Measurements from ENCODE around the gene TCTN2.

TCTN2 gene

GRCh38 chr12:123690191-123690840, 19.4 kb downstream of the TCTN2 start:
- DNase-seq: no peak

- no peak for DNase-seq
These were observed 25.3 kb downstream of the TCTN2 start for GRCh38 chr12:123696207-123696606.

- DNase-seq: no peak
These were observed 25.7 kb downstream of the TCTN2 start for GRCh38 chr12:123696646-123697045.

DNA sequence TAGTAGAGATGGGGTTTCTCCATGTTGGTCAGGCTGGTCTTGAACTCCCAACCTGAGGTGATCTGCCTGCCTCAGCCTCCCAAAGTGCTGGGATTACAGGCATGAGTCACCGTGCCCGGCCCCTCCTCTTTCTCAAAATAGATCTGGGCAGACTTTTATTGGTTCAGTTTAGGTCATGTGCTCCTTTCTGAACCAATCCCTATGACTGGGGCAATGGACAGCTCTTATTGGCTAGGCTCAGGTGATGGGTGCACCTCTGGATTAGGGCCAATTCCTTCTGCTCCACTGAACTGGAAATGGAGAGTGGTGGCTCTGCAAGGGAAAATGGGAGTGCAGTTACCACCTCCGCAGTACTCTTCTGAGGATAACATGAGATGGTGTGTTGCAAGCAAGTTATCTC, 35.0 kb downstream of the TCTN2 start:
- DNase-seq: no peak

GRCh38 chr12:123707466-123707865, 36.6 kb downstream of the TCTN2 start:
- no peak for DNase-seq

- DNase-seq: peak; percentile 62
These were observed 41.9 kb downstream of the TCTN2 start for GRCh38 chr12:123712780-123713319.

- peak; percentile 69 for DNase-seq
These were observed 42.5 kb downstream of the TCTN2 start for GRCh38 chr12:123713398-123713797.

- DNase-seq: peak; percentile 76
These were observed 43.1 kb downstream of the TCTN2 start for GRCh38 chr12:123713823-123714585.

GRCh38 chr12:123715195-123715594, 44.3 kb downstream of the TCTN2 start:
- no peak for DNase-seq

DNA sequence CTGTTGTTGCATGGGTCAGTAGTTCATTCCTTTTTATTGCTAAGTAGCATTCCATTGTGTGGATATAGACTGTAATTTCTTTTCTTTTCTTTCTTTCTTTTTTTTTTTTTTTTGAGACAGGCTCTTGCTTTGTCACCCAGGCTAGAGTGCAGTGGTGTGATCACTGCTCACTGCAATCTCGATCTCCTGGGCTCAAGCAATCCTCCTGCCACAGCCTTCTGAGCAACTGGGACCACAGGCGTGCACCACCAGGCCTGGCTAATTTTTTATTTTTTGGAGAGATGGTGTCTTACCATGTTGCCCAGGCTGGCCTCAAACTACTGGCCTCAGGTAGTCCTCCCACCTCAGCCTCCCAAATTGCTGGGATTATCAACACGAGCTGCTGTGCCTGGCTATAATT, 46.4 kb downstream of the TCTN2 start:
- DNase-seq: peak; percentile 49

GRCh38 chr12:123720141-123720814, 49.4 kb downstream of the TCTN2 start:
- DNase-seq: peak; percentile 51

GRCh38 chr12:123721245-123721644, 50.3 kb downstream of the TCTN2 start:
- DNase-seq: no peak

GRCh38 chr12:123723011-123723410, 52.1 kb downstream of the TCTN2 start:
- no peak for DNase-seq

DNA sequence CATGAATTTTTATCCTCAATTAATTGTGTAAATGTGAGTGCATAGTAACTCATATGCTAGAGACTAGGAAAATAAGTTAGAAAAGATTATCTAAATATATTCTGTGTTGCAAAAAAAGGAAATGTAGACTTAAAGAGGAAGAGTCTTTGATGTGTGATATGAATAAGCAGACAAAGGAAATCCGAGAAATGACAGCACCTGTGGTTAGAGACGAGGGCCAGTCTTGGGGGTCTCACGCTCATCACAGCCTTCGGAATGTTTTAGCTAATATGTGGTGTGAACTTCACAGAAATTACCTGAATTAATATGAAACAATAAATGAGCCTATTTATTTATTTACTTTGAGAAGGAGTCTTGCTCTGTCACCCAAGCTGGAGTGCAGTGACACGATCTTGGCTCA, 52.9 kb downstream of the TCTN2 start:
- no peak for DNase-seq

GRCh38 chr12:123726244-123726643, 55.3 kb downstream of the TCTN2 start:
- DNase-seq: no peak

- no peak for DNase-seq
These were observed 56.0 kb downstream of the TCTN2 start for GRCh38 chr12:123726962-123727361.

DNA sequence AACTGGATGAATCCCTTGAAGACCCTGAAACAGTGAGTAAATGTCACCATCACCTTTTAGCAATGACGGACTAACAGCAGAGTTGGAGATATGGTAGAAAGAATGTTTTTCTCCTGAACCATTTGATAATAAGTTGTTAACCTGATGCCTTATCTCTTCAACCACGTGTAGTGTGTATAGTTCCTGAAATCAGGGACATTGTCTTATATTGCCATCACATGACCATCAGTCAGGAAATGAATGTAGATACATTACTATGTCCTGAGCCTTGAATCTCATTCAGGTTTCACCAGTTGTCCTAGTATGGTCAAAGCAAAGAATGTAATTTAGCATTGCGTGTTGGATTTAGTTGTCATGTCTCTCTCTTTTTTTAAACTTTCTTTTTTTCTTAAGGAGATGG, 57.0 kb downstream of the TCTN2 start:
- no peak for DNase-seq

DNA sequence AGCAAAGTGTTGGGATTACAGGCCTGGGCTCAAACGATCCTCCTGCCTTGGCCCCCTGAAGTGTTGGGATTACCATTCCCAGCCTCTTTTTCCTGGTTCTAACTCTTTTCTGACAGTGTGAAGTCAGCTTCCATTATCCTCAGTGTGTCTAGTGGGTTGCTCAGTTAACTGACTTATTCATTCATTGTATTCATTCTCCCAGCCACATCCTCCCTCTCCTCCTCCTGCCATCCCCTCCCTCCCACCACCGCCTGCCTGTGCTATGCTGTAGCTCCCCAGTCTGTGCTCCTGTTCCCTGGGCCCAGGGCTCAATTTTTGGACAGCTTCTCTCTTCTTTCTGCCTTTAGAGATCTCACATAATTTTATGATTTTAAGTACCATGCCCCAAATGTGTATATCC, 60.7 kb downstream of the TCTN2 start:
- no peak for DNase-seq

DNA sequence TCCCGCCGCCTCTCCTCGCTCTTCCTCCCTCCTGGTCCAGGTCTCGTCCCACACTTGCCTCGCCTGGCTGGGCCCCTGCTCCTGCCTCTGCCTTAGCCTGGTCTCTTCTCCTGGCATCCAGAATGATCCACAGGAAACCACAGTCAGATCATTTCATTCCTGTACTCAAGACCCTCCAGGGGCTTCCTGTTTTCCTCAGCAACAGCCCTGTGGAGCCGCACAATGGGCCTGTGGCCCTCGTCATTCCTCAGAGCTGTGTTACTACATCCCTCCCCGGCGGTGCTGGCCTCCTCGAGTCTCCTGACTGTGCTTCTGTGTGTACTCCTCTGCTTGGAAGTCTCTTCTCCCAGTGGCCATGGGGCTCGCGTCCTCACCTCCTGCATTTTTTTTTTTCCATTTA, 61.3 kb downstream of the TCTN2 start:
- no peak for DNase-seq

DNA sequence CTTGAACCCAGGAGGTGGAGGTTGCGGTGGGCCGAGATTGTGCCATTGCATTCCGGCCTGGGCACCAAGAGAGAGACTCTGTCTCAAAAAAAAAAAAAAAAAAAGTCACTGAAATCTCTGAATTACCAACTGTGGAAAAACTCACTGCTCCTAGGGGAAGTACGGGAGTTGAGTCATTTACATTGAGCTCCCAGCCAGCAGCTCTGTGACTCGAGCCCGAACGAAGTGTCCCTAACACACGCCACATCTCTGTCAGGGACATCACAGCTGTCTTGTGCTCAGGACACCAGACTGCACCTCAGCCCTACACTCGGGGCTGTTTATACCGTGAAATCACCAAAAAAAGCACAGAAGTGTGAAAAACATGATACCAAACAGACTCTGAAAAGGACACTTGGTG, 62.3 kb downstream of the TCTN2 start:
- DNase-seq: no peak

GRCh38 chr12:123734268-123734667, 63.4 kb downstream of the TCTN2 start:
- DNase-seq: no peak

DNA sequence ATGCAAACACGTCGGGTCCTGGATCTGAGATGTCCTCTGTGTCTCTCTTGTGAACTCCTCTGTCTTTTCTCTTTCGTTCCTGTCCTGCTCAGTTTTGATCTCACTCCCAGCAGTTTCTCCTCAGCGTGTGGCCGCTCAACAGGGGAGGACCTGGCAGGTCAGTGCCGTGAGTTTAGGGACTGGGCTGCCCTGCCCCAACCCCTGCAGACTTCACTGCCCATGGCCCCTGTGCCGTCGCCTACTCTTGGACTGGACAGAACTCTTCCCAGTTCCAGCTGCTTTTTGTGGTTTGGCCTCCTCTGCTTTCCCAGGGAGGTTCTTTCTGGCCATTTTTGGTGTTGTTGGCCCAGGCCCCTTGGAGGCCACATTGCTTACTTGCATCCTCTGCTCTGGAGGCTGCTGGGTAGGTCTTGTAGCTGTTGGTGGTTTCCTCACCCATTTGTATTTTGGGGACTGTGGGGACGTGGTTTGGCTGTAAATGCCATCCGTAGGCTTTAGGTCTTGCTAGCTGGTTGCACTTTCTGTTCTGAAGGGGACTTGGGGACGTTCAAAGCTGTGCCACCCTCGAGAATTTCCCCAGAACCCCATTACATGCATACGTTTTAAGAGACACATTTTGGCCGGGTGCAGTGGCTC, 71.1 kb downstream of the TCTN2 start:
- no peak for DNase-seq

DNA sequence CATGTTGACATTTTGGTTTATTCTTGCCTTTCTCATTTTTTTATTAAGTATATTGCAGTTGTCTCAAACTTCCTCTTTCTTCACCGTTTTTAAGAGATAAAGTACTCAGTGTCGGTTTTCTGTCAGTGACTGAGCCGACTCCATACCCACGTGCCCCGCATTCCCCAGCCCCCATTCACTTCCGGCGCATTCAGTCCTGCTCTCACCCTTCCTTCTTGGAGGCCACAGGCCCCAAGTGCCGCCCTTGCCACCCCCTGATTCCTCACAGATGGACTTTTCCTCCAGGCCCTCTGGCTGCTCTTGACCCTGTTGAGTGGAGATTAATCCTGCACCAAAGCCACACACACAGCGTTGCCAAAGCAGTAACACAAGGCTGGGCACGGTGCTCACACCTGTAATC, 72.1 kb downstream of the TCTN2 start:
- no peak for DNase-seq
